HepG2 (cell line): ENCODE results near the gene ABCB4.

Source experiments
- ETV5 ChIP-seq: IDR thresholded peaks from 2 replicates; pipeline ENCODE4 v1.6.1; 2018; ENCODE audit warnings: missing biosample characterization, missing genetic modification reagents, inconsistent platforms, borderline replicate concordance
- JUN ChIP-seq: sonication (generic); formaldehyde crosslinking; IDR thresholded peaks from 2 replicates; pipeline ENCODE4 v1.4.0; 2020; ENCODE audit warnings: mild to moderate bottlenecking, missing genetic modification reagents
- RCOR2 ChIP-seq: IDR thresholded peaks from 2 replicates; pipeline ENCODE4 v1.6.1; 2016; ENCODE audit warnings: missing biosample characterization, missing genetic modification reagents
- ZNF484 ChIP-seq: sonication (generic); formaldehyde crosslinking; IDR thresholded peaks from 2 replicates; pipeline ENCODE4 v1.5.1; 2020; ENCODE audit warnings: mild to moderate bottlenecking, low read depth, missing genetic modification reagents, borderline replicate concordance
- ZNF512 ChIP-seq: sonication (generic); formaldehyde crosslinking; IDR thresholded peaks from 2 replicates; pipeline ENCODE4 v1.4.0; 2020; ENCODE audit warnings: mild to moderate bottlenecking, missing genetic modification reagents
- ZZZ3 ChIP-seq: sonication (generic); formaldehyde crosslinking; IDR thresholded peaks from 2 replicates; pipeline ENCODE4 v1.4.0; 2020; ENCODE audit warnings: missing genetic modification reagents, mild to moderate bottlenecking, borderline replicate concordance
- TF ChIP-seq, protein P1 (sequence below): sonication (generic); formaldehyde crosslinking; IDR thresholded peaks from 2 replicates; pipeline ENCODE4 v1.5.0; 2020; ENCODE audit warnings: mild to moderate bottlenecking, missing genetic modification reagents

DNA sequence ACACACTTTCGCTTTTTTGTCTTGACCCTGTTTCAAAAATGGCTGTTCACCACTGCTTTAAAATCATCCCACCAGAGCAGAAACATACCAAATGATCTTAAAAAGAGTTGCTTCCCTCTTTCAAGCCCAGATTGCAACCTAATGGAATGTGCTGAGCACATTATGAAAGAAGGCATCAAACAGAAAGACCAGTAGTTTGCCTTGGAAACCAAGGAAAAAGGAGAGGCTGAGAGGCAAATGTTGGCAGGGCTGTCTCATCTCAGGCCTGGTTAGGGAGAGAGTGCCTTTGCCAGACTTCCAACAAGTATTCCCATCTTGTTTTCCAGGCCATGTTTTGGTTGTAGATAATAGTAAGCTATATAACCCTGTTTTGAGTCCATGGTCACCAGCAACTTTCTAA lies 64.3 kb downstream of the ABCB4 start:
- no peak for TF ChIP-seq RCOR2
- no peak for TF ChIP-seq ZNF484 (CRISPR knock-in tag)
- TF ChIP-seq ZZZ3 (CRISPR knock-in tag) = no peak
- no peak for TF ChIP-seq JUN (CRISPR knock-in tag)
- TF ChIP-seq, protein P1, sequence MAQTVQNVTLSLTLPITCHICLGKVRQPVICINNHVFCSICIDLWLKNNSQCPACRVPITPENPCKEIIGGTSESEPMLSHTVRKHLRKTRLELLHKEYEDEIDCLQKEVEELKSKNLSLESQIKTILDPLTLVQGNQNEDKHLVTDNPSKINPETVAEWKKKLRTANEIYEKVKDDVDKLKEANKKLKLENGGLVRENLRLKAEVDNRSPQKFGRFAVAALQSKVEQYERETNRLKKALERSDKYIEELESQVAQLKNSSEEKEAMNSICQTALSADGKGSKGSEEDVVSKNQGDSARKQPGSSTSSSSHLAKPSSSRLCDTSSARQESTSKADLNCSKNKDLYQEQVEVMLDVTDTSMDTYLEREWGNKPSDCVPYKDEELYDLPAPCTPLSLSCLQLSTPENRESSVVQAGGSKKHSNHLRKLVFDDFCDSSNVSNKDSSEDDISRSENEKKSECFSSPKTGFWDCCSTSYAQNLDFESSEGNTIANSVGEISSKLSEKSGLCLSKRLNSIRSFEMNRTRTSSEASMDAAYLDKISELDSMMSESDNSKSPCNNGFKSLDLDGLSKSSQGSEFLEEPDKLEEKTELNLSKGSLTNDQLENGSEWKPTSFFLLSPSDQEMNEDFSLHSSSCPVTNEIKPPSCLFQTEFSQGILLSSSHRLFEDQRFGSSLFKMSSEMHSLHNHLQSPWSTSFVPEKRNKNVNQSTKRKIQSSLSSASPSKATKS (CRISPR knock-in tag) = no peak
- TF ChIP-seq ETV5 (CRISPR knock-in tag) = no peak
- no peak for TF ChIP-seq ZNF512 (CRISPR knock-in tag)
